ENCODE data around the gene CD200R1L. TPM values are rescaled to one million over a fixed set of nuclear protein-coding genes. Genes with fewer than 3 reads are reported as not detected.

CD200R1L gene
- total and polyA plus RNA-seq, 2 experiments from 2014 or later, result not detected

- Histone ChIP-seq H3K4me2 (no peak overlapping the region), H3K27me3 (no peaks in the 10 kb centered on the region), H3K9me2 (replicated peaks; ENCODE audit: insufficient read depth) (no peaks in the 10 kb centered on the region), H3K9me3 (ENCODE audit: low read depth) (no peaks in the 10 kb centered on the region), H2AFZ (no peak overlapping the region), H3K36me3 (replicated peaks; ENCODE audit: insufficient read depth, low read depth) (no peaks in the 10 kb centered on the region), H3K27ac (no peak overlapping the region), H3K4me3 (no peak overlapping the region), H3K4me1 (ENCODE audit: insufficient read depth) (peaks cover 14% of the 10 kb centered on the region), H3K79me2 (no peaks in the 10 kb centered on the region), H4K20me1 (ENCODE audit: insufficient read depth, poor library complexity, severe bottlenecking) (no peaks in the 10 kb centered on the region)
- TF ChIP-seq EZH2 (IDR thresholded peaks at IDR 0.05; ENCODE audit: borderline replicate concordance) (no peak), EZH2phosphoT487 (IDR thresholded peaks at IDR 0.05; ENCODE audit: low read depth, severe bottlenecking, unreplicated experiment) (no peak), CTCF (IDR thresholded peaks at IDR 0.05; ENCODE audit: poor library complexity) (no peak)
- 97% methylated on average over 2 of the region's 2 CpGs for WGBS (ENCODE audit: low lambda C conversion rate, missing lambda C conversion rate)
- DNase-seq (ENCODE audit: low spot score), result no peak
These were observed 54.9 kb downstream of the CD200R1L start for GRCh38 chr3:112791736-112792135.

DNA sequence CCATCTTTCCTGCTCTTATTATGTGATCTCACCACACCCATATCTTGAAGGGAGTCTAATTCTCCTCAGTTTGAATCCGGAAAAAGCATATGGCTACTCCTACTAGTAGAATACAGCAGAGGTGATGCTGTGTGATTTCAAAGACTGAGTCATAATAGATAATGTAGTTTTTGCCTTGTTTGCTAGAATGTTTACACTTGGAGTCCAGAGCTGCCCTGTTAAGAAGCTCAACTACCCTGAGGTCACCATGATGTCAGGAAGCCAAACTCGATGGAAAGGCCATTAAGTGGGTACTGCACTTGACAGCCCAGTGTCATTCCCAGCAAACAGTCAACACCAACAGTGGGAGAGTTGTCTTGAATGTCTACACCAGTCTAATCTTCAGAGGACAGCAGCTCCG, 56.9 kb downstream of the CD200R1L start:
- Histone ChIP-seq H4K20me1 (ENCODE audit: insufficient read depth, poor library complexity, severe bottlenecking) (no peaks in the 10 kb centered on the region), H3K9me2 (replicated peaks; ENCODE audit: insufficient read depth) (no peaks in the 10 kb centered on the region), H3K27me3 (no peaks in the 10 kb centered on the region), H3K4me2 (no peak overlapping the region), H3K27ac (no peak overlapping the region), H3K4me3 (no peak overlapping the region), H3K79me2 (no peaks in the 10 kb centered on the region), H3K9me3 (ENCODE audit: low read depth) (no peaks in the 10 kb centered on the region), H2AFZ (no peak overlapping the region), H3K36me3 (replicated peaks; ENCODE audit: insufficient read depth, low read depth) (no peaks in the 10 kb centered on the region), H3K4me1 (ENCODE audit: insufficient read depth) (peaks cover 16% of the 10 kb centered on the region)
- TF ChIP-seq CTCF (IDR thresholded peaks at IDR 0.05; ENCODE audit: poor library complexity) (no peak), EZH2phosphoT487 (IDR thresholded peaks at IDR 0.05; ENCODE audit: low read depth, severe bottlenecking, unreplicated experiment) (no peak), EZH2 (IDR thresholded peaks at IDR 0.05; ENCODE audit: borderline replicate concordance) (no peak)
- 80% methylated on average over 3 of the region's 3 CpGs for WGBS (ENCODE audit: low lambda C conversion rate, missing lambda C conversion rate)
- DNase-seq (ENCODE audit: low spot score), result no peak

DNA sequence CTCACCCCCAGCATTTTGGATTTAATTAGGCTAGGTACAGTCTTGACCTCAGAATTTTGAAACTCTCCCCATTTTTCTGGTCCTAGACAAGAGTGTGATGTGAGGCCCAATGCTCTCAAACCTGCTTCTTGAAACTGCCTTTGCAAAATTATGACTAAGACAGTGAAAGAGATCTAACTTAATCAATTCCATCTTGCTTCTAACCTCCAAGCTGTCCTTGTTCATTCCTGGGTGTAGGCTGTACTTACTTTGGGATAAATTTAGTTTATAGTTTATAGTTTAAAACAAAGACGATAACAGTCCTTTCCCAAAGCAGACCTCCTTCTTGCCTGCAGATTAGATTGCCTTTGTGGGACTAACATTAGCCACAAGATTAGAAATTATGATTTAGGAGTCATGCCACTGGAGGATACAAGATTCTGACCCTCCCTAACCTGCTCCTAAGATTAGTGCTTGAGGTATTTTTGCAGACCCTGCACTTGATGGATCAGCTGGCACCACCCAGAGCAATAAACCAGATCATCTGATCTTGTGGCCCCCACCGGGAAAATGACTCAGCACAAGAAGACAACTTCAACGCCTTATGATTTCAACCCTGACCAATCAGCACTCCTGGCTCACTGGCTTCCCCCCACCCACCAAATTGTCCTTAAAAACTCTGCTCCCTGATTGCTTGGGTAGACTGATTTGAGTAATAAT, 59.6 kb downstream of the CD200R1L start:
- no peaks in the 10 kb centered on the region for H3K27me3 ChIP-seq
- H3K4me1 ChIP-seq (ENCODE audit: insufficient read depth), result peaks cover 8% of the 10 kb centered on the region
- H3K9me2 ChIP-seq (replicated peaks; ENCODE audit: insufficient read depth), result no peaks in the 10 kb centered on the region
- no peak for DNase-seq (ENCODE audit: low spot score)
- H3K9me3 ChIP-seq (ENCODE audit: low read depth), result no peaks in the 10 kb centered on the region
- H3K27ac ChIP-seq, result no peak overlapping the region
- TF ChIP-seq EZH2phosphoT487 (IDR thresholded peaks at IDR 0.05; ENCODE audit: low read depth, severe bottlenecking, unreplicated experiment), result no peak
- no peak for TF ChIP-seq CTCF (IDR thresholded peaks at IDR 0.05; ENCODE audit: poor library complexity)
- no peak for TF ChIP-seq EZH2 (IDR thresholded peaks at IDR 0.05; ENCODE audit: borderline replicate concordance)
- WGBS (ENCODE audit: low lambda C conversion rate, missing lambda C conversion rate), result 77% methylated on average over 3 of the region's 3 CpGs
- H2AFZ ChIP-seq, result no peak overlapping the region
- H3K79me2 ChIP-seq, result no peaks in the 10 kb centered on the region
- no peaks in the 10 kb centered on the region for H3K36me3 ChIP-seq (replicated peaks; ENCODE audit: insufficient read depth, low read depth)
- no peak overlapping the region for H3K4me2 ChIP-seq
- no peak overlapping the region for H3K4me3 ChIP-seq
- no peaks in the 10 kb centered on the region for H4K20me1 ChIP-seq (ENCODE audit: insufficient read depth, poor library complexity, severe bottlenecking)
